GM23338 (cell line): ENCODE data around the gene RAB29.

Source experiments
- TF ChIP-seq, protein P1 (sequence below), 2 experiments: fragments of 200-600 bp in 1 of 2; sonication (generic) in 1 of 2; conservative IDR thresholded peaks; 2 replicates each; pipeline versions ENCODE4 v1.5.1 to v1.6.1; 2016 to 2017; ENCODE audit warnings: antibody characterized with exemption in 2 of 2, low read depth in 2 of 2, mild to moderate bottlenecking in 2 of 2, moderate library complexity in 1 of 2
- TF ChIP-seq, protein P2 (sequence below): IDR thresholded peaks from one replicate; pipeline ENCODE4 v1.6.1; 2018; ENCODE audit warnings: antibody characterized with exemption; ENCODE audit not compliant: unreplicated experiment

DNA sequence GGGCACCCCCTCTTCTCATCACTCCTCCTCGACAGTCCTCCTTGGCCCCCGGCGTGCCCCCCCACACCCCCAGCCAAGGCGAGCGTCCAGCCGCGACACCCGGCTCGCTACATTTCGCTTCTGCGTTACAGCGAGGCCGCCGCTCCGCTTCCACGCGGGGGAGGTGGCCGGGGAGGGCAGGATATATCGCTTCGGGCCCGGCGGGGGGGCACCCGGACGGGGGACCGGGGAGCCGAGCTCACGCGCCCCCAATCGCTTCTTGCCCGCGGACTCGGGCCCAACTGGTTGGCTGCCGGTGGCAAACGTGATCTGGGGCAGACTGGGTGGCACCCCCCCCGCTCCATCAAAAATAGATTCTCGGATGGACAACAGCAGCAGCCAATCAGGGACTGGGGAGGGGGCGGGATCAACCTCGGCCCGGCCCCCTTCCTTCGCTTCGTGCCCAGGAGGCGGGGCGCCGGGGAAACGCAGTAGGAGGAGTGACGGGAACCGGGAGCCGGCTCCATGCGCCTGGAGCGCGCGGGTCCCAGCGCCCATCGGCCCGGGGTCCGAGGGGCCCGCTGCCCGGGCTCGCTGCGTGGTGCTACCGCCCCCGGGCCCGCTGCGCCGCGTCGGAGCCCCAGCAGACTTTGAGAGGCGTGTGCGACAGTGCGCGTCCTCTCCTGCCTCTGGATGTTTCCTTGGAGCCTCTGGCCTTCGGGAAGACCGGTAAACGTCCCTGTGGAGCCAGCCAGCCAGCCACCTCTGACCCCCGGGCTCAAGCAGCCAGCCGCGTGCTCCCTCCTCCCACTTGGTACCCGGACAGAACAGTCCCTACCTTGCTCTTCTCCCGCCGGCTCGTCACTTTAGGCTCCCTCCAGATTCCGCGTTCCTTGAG, 37.8 kb upstream of the RAB29 start, which contains the start of gene SLC41A1:
- TF ChIP-seq, protein P1, sequence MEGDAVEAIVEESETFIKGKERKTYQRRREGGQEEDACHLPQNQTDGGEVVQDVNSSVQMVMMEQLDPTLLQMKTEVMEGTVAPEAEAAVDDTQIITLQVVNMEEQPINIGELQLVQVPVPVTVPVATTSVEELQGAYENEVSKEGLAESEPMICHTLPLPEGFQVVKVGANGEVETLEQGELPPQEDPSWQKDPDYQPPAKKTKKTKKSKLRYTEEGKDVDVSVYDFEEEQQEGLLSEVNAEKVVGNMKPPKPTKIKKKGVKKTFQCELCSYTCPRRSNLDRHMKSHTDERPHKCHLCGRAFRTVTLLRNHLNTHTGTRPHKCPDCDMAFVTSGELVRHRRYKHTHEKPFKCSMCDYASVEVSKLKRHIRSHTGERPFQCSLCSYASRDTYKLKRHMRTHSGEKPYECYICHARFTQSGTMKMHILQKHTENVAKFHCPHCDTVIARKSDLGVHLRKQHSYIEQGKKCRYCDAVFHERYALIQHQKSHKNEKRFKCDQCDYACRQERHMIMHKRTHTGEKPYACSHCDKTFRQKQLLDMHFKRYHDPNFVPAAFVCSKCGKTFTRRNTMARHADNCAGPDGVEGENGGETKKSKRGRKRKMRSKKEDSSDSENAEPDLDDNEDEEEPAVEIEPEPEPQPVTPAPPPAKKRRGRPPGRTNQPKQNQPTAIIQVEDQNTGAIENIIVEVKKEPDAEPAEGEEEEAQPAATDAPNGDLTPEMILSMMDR (conservative IDR thresholded peaks at IDR 0.05; ENCODE audit: low read depth in 2 of 2), result no peak
- TF ChIP-seq, protein P2, sequence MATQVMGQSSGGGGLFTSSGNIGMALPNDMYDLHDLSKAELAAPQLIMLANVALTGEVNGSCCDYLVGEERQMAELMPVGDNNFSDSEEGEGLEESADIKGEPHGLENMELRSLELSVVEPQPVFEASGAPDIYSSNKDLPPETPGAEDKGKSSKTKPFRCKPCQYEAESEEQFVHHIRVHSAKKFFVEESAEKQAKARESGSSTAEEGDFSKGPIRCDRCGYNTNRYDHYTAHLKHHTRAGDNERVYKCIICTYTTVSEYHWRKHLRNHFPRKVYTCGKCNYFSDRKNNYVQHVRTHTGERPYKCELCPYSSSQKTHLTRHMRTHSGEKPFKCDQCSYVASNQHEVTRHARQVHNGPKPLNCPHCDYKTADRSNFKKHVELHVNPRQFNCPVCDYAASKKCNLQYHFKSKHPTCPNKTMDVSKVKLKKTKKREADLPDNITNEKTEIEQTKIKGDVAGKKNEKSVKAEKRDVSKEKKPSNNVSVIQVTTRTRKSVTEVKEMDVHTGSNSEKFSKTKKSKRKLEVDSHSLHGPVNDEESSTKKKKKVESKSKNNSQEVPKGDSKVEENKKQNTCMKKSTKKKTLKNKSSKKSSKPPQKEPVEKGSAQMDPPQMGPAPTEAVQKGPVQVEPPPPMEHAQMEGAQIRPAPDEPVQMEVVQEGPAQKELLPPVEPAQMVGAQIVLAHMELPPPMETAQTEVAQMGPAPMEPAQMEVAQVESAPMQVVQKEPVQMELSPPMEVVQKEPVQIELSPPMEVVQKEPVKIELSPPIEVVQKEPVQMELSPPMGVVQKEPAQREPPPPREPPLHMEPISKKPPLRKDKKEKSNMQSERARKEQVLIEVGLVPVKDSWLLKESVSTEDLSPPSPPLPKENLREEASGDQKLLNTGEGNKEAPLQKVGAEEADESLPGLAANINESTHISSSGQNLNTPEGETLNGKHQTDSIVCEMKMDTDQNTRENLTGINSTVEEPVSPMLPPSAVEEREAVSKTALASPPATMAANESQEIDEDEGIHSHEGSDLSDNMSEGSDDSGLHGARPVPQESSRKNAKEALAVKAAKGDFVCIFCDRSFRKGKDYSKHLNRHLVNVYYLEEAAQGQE, result no peak
